Measurements from ENCODE around the gene PMEPA1.

Gene PMEPA1

DNA sequence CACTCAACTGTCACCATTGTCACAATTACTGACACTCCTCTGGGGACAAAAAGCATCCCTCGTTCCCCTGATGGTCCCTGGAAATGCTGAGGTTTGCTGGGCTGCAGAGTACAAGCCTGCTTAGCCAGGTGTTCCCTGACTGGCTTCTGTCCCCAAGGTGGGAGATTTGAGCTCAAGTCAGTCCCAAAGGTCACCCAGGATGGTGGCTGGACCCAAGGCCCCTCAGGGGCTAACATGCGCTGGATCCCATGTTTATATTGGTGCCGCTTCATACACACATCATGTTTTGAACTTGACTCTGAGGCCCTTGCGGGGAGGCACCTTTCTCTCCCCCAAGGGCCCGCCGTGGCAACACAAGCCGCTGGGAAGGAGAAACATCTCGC, 44.2 kb downstream of the PMEPA1 start:
- TF ChIP-seq, protein P1, sequence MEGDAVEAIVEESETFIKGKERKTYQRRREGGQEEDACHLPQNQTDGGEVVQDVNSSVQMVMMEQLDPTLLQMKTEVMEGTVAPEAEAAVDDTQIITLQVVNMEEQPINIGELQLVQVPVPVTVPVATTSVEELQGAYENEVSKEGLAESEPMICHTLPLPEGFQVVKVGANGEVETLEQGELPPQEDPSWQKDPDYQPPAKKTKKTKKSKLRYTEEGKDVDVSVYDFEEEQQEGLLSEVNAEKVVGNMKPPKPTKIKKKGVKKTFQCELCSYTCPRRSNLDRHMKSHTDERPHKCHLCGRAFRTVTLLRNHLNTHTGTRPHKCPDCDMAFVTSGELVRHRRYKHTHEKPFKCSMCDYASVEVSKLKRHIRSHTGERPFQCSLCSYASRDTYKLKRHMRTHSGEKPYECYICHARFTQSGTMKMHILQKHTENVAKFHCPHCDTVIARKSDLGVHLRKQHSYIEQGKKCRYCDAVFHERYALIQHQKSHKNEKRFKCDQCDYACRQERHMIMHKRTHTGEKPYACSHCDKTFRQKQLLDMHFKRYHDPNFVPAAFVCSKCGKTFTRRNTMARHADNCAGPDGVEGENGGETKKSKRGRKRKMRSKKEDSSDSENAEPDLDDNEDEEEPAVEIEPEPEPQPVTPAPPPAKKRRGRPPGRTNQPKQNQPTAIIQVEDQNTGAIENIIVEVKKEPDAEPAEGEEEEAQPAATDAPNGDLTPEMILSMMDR (conservative IDR thresholded peaks at IDR 0.05; ENCODE audit: low read depth): no peak
- ChIA-PET CTCF (interaction anchor here (0.5 kb wide), 1 partner anchor 569 kb away, joined by 4 read pairs; no protein-coding TSS in a partner anchor), POLR2A (ENCODE audit: low non-redundant PET) (interaction anchor here (0.6 kb wide), 1 partner anchor 144 kb away, joined by 3 read pairs; no protein-coding TSS in a partner anchor)
- no peak for DNase-seq (ENCODE audit: low spot score)
- peak overlapping the region; percentile 46 for H3K27ac ChIP-seq

- TF ChIP-seq, protein P1 (conservative IDR thresholded peaks at IDR 0.05; ENCODE audit: low read depth): no peak
- CTCF ChIA-PET: interaction anchor here (0.5 kb wide), 2 partner anchors 569 to 988 kb away, joined by 3 to 4 read pairs; no protein-coding TSS in a partner anchor
- POLR2A ChIA-PET (ENCODE audit: low non-redundant PET): interaction anchor here (0.6 kb wide), 1 partner anchor 145 kb away, joined by 3 read pairs; no protein-coding TSS in a partner anchor
- no peak for DNase-seq (ENCODE audit: low spot score)
- H3K27ac ChIP-seq: peak overlapping the region; percentile 56
These were observed 44.8 kb downstream of the PMEPA1 start for GRCh38 chr20:57664924-57665588.

DNA sequence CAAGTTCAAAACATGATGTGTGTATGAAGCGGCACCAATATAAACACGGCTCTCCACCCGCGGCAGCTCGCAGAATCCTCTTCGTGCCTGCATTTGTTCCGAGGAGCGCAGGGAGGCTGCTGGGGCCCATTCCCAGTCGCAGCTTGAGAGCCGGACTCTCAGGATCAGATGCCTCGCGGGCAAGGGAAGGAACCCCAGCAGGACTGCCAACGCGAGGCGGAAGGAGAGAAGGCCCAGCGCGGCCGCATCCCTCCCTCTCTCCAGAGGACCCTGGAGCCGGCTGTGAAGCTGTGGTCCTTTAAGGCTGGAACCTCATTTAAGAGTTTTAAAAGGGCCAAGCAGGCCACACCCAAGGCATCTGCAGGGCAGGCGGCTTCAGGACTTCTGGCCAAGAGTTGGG, 45.3 kb downstream of the PMEPA1 start:
- no peak for DNase-seq (ENCODE audit: low spot score)

GRCh38 chr20:57663681-57664451, 45.9 kb downstream of the PMEPA1 start:
- TF ChIP-seq, protein P1 (conservative IDR thresholded peaks at IDR 0.05; ENCODE audit: low read depth): no peak
- POLR2A ChIA-PET (ENCODE audit: low non-redundant PET): no interaction called here
- CTCF ChIA-PET: no interaction called here
- no peak for DNase-seq (ENCODE audit: low spot score)
- H3K27ac ChIP-seq: peak overlapping the region; percentile 56

More for the DNA sequence above, 45.3 kb downstream of the PMEPA1 start:
- CTCF ChIA-PET: interaction anchor here (0.5 kb wide), 1 partner anchor 988 kb away, joined by 3 read pairs; no protein-coding TSS in a partner anchor
- H3K27ac ChIP-seq: peak overlapping the region; percentile 56
- POLR2A ChIA-PET (ENCODE audit: low non-redundant PET): no interaction called here
- TF ChIP-seq, protein P1 (conservative IDR thresholded peaks at IDR 0.05; ENCODE audit: low read depth): no peak

- ChIA-PET CTCF (no interaction called here), POLR2A (ENCODE audit: low non-redundant PET) (no interaction called here)
- H3K27ac ChIP-seq: peak overlapping the region; percentile 56
These were observed 46.6 kb downstream of the PMEPA1 start for GRCh38 chr20:57663241-57663640.

More at GRCh38 chr20:57663241-57663640, 46.6 kb downstream of the PMEPA1 start:
- DNase-seq (ENCODE audit: low spot score): no peak
- TF ChIP-seq, protein P1 (conservative IDR thresholded peaks at IDR 0.05; ENCODE audit: low read depth): no peak

All from RWPE1 (cell line).